ENCODE data around the gene LRIT1. TPM values are rescaled to one million over a fixed set of nuclear protein-coding genes. Genes with fewer than 3 reads are reported as not detected.

Gene LRIT1
- total and polyA plus RNA-seq, 2 experiments from 2014 or later, result not detected

DNA sequence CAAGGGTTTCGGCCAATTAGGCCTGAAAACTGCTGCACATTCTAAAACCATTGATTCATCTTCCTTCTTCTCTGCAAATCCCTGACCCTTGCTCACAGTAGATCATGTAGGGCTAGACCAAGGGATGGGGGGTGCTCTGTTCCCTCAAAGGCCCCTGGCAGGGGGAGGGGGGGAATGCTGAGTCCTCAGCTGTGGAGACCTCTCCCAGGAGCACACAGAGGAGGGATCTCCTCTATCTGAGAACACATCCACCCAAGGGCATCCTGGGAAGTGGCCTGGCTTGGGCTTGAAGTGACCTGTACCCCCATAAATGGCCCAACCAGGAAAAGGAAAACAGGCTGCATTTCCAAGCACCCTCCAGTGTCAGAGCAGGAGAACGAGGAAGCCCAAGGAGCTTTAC is 48.0 kb downstream of the LRIT1 start:
- no peak overlapping the region for H3K4me2 ChIP-seq (ENCODE audit: unreplicated experiment)
- in situ Hi-C loops (cut with MboI), result no loop called here

GRCh38 chr10:84191106-84191505 is 50.2 kb downstream of the LRIT1 start:
- Histone ChIP-seq H3K79me2 (ENCODE audit: insufficient read depth) (no peaks in the 10 kb centered on the region), H3K4me2 (ENCODE audit: unreplicated experiment) (no peak overlapping the region), H2AFZ (no peak overlapping the region), H3K9ac (no peak overlapping the region), H3K9me3 (ENCODE audit: low read depth) (no peaks in the 10 kb centered on the region), H3K4me1 (ENCODE audit: insufficient read depth) (no peaks in the 10 kb centered on the region), H3K27ac (no peak overlapping the region), H3K4me3 (no peak overlapping the region), H3K36me3 (ENCODE audit: low read depth) (no peaks in the 10 kb centered on the region), H3K27me3 (replicated peaks; ENCODE audit: insufficient read depth) (peaks cover 46% of the 10 kb centered on the region), H3F3A (ENCODE audit: insufficient read depth) (no peaks in the 10 kb centered on the region), H3K9me2 (ENCODE audit: insufficient read depth) (no peaks in the 10 kb centered on the region), H4K20me1 (ENCODE audit: insufficient read depth) (no peaks in the 10 kb centered on the region)
- no peak for DNase-seq
- in situ Hi-C loops (cut with MboI), result no loop called here
- WGBS, 2 experiments (ENCODE audit: low coverage in 1 of 2, low lambda C conversion rate in 2 of 2, missing lambda C conversion rate in 2 of 2), result 39 to 40% methylated on average over 5 of the region's 5 CpGs
- TF ChIP-seq EZH2phosphoT487 (IDR thresholded peaks at IDR 0.05; ENCODE audit: insufficient read depth, low read depth), result no peak
- TF ChIP-seq EZH2 (IDR thresholded peaks at IDR 0.05; ENCODE audit: insufficient read depth, poor library complexity, severe bottlenecking), result no peak

More for the DNA sequence above, 48.0 kb downstream of the LRIT1 start:
- H3F3A ChIP-seq (ENCODE audit: insufficient read depth), result no peaks in the 10 kb centered on the region
- no peaks in the 10 kb centered on the region for H4K20me1 ChIP-seq (ENCODE audit: insufficient read depth)
- no peaks in the 10 kb centered on the region for H3K79me2 ChIP-seq (ENCODE audit: insufficient read depth)
- no peaks in the 10 kb centered on the region for H3K9me2 ChIP-seq (ENCODE audit: insufficient read depth)
- H3K9me3 ChIP-seq (ENCODE audit: low read depth), result no peaks in the 10 kb centered on the region
- no peak for DNase-seq
- no peaks in the 10 kb centered on the region for H3K36me3 ChIP-seq (ENCODE audit: low read depth)
- H2AFZ ChIP-seq, result no peak overlapping the region
- H3K27me3 ChIP-seq (replicated peaks; ENCODE audit: insufficient read depth), result peaks cover 53% of the 10 kb centered on the region
- no peak overlapping the region for H3K4me3 ChIP-seq
- H3K9ac ChIP-seq, result no peak overlapping the region
- 69 to 75% methylated on average over 2 of the region's 2 CpGs for WGBS, 2 experiments (ENCODE audit: low coverage in 1 of 2, low lambda C conversion rate in 2 of 2, missing lambda C conversion rate in 2 of 2)
- H3K4me1 ChIP-seq (ENCODE audit: insufficient read depth), result no peaks in the 10 kb centered on the region
- no peak overlapping the region for H3K27ac ChIP-seq
- TF ChIP-seq EZH2phosphoT487 (IDR thresholded peaks at IDR 0.05; ENCODE audit: insufficient read depth, low read depth) (no peak), EZH2 (IDR thresholded peaks at IDR 0.05; ENCODE audit: insufficient read depth, poor library complexity, severe bottlenecking) (no peak)

- H3K79me2 ChIP-seq (ENCODE audit: insufficient read depth), result no peaks in the 10 kb centered on the region
- no peaks in the 10 kb centered on the region for H3K4me1 ChIP-seq (ENCODE audit: insufficient read depth)
- no peak overlapping the region for H2AFZ ChIP-seq
- no peaks in the 10 kb centered on the region for H3K36me3 ChIP-seq (ENCODE audit: low read depth)
- H3K27me3 ChIP-seq (replicated peaks; ENCODE audit: insufficient read depth), result peaks cover 41% of the 10 kb centered on the region
- no peak overlapping the region for H3K4me2 ChIP-seq (ENCODE audit: unreplicated experiment)
- no peaks in the 10 kb centered on the region for H3F3A ChIP-seq (ENCODE audit: insufficient read depth)
- DNase-seq, result no peak
- 29 to 39% methylated on average over 3 of the region's 3 CpGs for WGBS, 2 experiments (ENCODE audit: low coverage in 1 of 2, low lambda C conversion rate in 2 of 2, missing lambda C conversion rate in 2 of 2)
- H3K9me2 ChIP-seq (ENCODE audit: insufficient read depth), result no peaks in the 10 kb centered on the region
- H3K9me3 ChIP-seq (ENCODE audit: low read depth), result no peaks in the 10 kb centered on the region
- no peak overlapping the region for H3K9ac ChIP-seq
- H3K4me3 ChIP-seq, result no peak overlapping the region
- TF ChIP-seq EZH2phosphoT487 (IDR thresholded peaks at IDR 0.05; ENCODE audit: insufficient read depth, low read depth) (no peak), EZH2 (IDR thresholded peaks at IDR 0.05; ENCODE audit: insufficient read depth, poor library complexity, severe bottlenecking) (no peak)
- H4K20me1 ChIP-seq (ENCODE audit: insufficient read depth), result no peaks in the 10 kb centered on the region
- in situ Hi-C loops (cut with MboI), result no loop called here
- H3K27ac ChIP-seq, result no peak overlapping the region
These were observed 50.7 kb downstream of the LRIT1 start for GRCh38 chr10:84190621-84191020.

GRCh38 chr10:84188815-84189214 is 52.5 kb downstream of the LRIT1 start:
- Histone ChIP-seq H3K27ac (no peak overlapping the region), H3K9me3 (ENCODE audit: low read depth) (no peaks in the 10 kb centered on the region), H3K4me2 (ENCODE audit: unreplicated experiment) (no peak overlapping the region), H2AFZ (no peak overlapping the region), H3K79me2 (ENCODE audit: insufficient read depth) (no peaks in the 10 kb centered on the region), H3K9ac (no peak overlapping the region), H3K4me1 (ENCODE audit: insufficient read depth) (no peaks in the 10 kb centered on the region), H3K36me3 (ENCODE audit: low read depth) (no peaks in the 10 kb centered on the region), H4K20me1 (ENCODE audit: insufficient read depth) (no peaks in the 10 kb centered on the region), H3F3A (ENCODE audit: insufficient read depth) (no peaks in the 10 kb centered on the region), H3K4me3 (no peak overlapping the region), H3K27me3 (replicated peaks; ENCODE audit: insufficient read depth) (peaks cover 25% of the 10 kb centered on the region), H3K9me2 (ENCODE audit: insufficient read depth) (no peaks in the 10 kb centered on the region)
- TF ChIP-seq EZH2phosphoT487 (IDR thresholded peaks at IDR 0.05; ENCODE audit: insufficient read depth, low read depth) (no peak), EZH2 (IDR thresholded peaks at IDR 0.05; ENCODE audit: insufficient read depth, poor library complexity, severe bottlenecking) (no peak)
- 36 to 43% methylated on average over 3 of the region's 3 CpGs for WGBS, 2 experiments (ENCODE audit: low coverage in 1 of 2, low lambda C conversion rate in 2 of 2, missing lambda C conversion rate in 2 of 2)
- DNase-seq, result no peak
- in situ Hi-C loops (cut with MboI), result no loop called here

All from GM23248 (cell line).